Spleen (tissue), 7 donors: ENCODE results near the gene ATAD1.

Experiments
- POLR2A ChIP-seq, 3 donors: fragments of 450-650 bp; IDR thresholded peaks; one replicate each; pipeline ENCODE4 v1.5.1; 2017; ENCODE audit warnings: antibody characterized with exemption in 3 of 3, mild to moderate bottlenecking in 1 of 3
- POLR2AphosphoS5 ChIP-seq, 3 donors: sonication (generic); formaldehyde crosslinking; IDR thresholded peaks; one replicate each; pipeline ENCODE4 v1.5.1; 2017; ENCODE audit warnings: antibody characterized with exemption in 3 of 3
- TF ChIP-seq, protein P1 (sequence below), 11 experiments: fragments of 200-600 bp in 7 of 11; fragments of 450-650 bp in 4 of 11; sonication (generic) in 4 of 11; IDR thresholded peaks in 8 of 11; conservative IDR thresholded peaks in 3 of 11; 1 replicate in 7 of 11; 2 replicates in 4 of 11; pipeline versions ENCODE4 v1.4.0 to v1.8.0; 2016 to 2021; ENCODE audit warnings: antibody characterized with exemption in 11 of 11, inconsistent platforms in 4 of 11, mild to moderate bottlenecking in 1 of 11
- donor health status: DM: no; HTN: no; CAD: no; lungs with moderate emphysema.
- donor health status: DM: no; HTN: no; CAD: no.
- donor health status: DM: no; HTN: no; CAD: no.

DNA sequence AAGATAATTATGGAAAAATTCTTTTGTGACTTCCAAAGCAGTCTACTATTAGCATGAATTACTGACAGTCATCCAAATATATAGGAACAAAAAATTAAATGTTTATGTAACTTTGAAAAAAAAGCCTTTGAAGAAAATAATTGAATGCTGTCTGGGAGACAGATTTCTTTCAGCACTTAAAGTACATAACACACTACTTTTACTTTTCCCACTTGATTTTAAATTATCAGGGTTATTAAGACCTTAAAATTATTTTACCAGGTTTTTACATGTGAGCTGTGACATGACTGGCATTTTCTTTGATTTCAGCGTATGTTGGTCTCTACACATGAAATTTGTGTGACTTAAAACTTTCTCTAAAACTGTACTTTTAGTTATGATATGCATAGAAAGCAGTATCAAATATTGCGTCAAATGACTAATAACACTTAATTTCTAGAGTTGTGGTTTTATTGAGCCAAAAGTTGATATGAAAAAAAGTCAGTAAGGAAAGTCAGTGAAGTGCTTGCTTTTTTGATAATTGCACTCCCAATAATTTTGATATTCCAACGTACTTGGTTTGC, 48.5 kb upstream of the ATAD1 start:
- TF ChIP-seq, protein P1, sequence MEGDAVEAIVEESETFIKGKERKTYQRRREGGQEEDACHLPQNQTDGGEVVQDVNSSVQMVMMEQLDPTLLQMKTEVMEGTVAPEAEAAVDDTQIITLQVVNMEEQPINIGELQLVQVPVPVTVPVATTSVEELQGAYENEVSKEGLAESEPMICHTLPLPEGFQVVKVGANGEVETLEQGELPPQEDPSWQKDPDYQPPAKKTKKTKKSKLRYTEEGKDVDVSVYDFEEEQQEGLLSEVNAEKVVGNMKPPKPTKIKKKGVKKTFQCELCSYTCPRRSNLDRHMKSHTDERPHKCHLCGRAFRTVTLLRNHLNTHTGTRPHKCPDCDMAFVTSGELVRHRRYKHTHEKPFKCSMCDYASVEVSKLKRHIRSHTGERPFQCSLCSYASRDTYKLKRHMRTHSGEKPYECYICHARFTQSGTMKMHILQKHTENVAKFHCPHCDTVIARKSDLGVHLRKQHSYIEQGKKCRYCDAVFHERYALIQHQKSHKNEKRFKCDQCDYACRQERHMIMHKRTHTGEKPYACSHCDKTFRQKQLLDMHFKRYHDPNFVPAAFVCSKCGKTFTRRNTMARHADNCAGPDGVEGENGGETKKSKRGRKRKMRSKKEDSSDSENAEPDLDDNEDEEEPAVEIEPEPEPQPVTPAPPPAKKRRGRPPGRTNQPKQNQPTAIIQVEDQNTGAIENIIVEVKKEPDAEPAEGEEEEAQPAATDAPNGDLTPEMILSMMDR (IDR thresholded peaks at IDR 0.05 in 8 of 11, conservative IDR thresholded peaks at IDR 0.05 in 3 of 11): no peak
- TF ChIP-seq POLR2A (IDR thresholded peaks at IDR 0.05) (no peak), POLR2AphosphoS5 (IDR thresholded peaks at IDR 0.05) (no peak)
